Measurements from ENCODE around the gene PIK3R4.

- TF ChIP-seq CTCF (IDR thresholded peaks at IDR 0.05) (no peak), POLR2A (IDR thresholded peaks at IDR 0.05) (no peak)
Observed at GRCh38 chr3:130786306-130786705, 39.7 kb upstream of the PIK3R4 start.

All from uterus (tissue), 2 donors.